NCI-H2196 treated with DMSO at 0.1 percent for 48 hours (cell line): ENCODE data around the gene ST6GALNAC4.
"Not testable (repeated sequence)": the region's sequence is repeated elsewhere in the genome, so short reads cannot be mapped to it uniquely, and the experiment has no call there.

Experiments
- DNase-seq: peaks from one replicate; lab custom pipeline; 2025; ENCODE audit not compliant: unreplicated experiment; lab: John Stamatoyannopoulos, UW

Gene ST6GALNAC4

GRCh38 chr9:127895811-127896210 lies 21.0 kb downstream of the ST6GALNAC4 start:
- no peak for DNase-seq

DNA sequence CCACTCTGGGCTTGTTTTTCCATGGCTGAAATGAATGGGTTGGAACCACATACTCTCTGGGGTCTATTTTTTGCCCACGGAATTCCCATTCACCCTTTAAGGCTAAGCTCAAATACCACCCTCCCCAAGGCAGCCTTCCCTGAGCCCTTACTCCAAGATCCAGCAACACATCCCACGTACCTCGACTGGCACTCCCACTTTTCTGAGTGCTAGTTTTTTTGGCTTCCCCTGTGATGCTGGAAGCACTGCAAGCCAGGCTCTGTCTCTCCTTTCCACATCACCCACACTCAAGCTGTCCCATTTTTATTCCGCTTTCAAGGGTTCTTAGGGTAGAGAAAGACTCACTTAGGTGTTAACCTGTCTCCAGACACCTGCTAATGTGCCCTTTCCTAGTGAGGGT lies 23.4 kb downstream of the ST6GALNAC4 start:
- no peak for DNase-seq

- DNase-seq: no peak
Measured at GRCh38 chr9:127892831-127893230, 24.0 kb downstream of the ST6GALNAC4 start.

DNA sequence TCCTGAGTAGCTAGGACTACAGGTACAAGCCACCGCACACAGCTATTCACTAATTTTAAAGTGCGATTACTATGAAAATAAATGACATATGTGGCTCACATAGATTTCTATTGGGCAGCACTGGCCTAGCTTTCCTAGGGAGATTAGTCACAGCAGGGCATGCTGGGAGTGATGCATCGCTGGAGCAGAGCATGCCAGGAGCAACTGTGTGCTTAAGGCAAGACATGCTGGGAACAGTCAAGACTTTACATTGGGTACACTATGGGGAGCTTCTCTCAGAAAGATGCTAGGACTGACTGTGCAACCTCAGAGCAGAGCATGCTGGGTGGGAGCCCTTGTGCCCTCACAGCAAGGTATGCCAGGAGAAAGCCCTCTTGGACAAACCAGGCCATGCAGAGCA lies 26.8 kb downstream of the ST6GALNAC4 start:
- no peak for DNase-seq

GRCh38 chr9:127887792-127888191 lies 29.0 kb downstream of the ST6GALNAC4 start:
- DNase-seq: no peak

GRCh38 chr9:127886401-127886972 lies 30.4 kb downstream of the ST6GALNAC4 start:
- DNase-seq: no peak

GRCh38 chr9:127885508-127886281 lies 31.1 kb downstream of the ST6GALNAC4 start:
- DNase-seq: no peak

GRCh38 chr9:127884976-127885490 lies 31.8 kb downstream of the ST6GALNAC4 start:
- no peak for DNase-seq

- DNase-seq: peak; percentile 53
Measured at GRCh38 chr9:127884427-127884911, 32.4 kb downstream of the ST6GALNAC4 start.

DNA sequence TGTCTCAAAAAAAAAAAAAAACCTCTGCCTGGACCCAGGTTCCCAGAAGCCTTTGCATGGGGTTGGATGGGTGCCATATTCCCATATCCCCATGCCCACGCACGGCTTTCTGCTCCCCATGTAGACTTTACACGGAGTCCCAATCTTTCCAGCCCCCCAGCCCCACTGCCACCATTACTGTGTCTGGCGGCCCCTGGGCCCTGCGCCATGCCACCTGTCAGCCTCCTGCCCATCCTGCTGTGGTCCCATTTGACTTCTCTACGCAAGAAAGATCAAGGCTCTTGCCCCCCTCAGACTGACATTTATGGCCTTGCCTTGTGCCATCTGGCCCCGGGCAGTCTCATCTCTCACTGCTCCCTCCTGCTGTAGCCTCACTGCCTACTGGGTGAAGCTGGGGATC lies 32.9 kb downstream of the ST6GALNAC4 start:
- DNase-seq: no peak

- not testable (repeated sequence) for DNase-seq
Measured at GRCh38 chr9:127881715-127882114, 35.1 kb downstream of the ST6GALNAC4 start.

GRCh38 chr9:127880143-127880542 lies 36.7 kb downstream of the ST6GALNAC4 start:
- DNase-seq: no peak

GRCh38 chr9:127878652-127879390 lies 38.0 kb downstream of the ST6GALNAC4 start:
- DNase-seq: no peak

GRCh38 chr9:127878001-127878651 lies 38.7 kb downstream of the ST6GALNAC4 start:
- no peak for DNase-seq

- peak; percentile 21 for DNase-seq
Measured at GRCh38 chr9:127877566-127877998, 39.3 kb downstream of the ST6GALNAC4 start, which contains the start of gene AK1. Gene AK1 (minus strand): TSS chr9:127877675. CDS start chr9:127874617, 3,058 bp downstream.

- DNase-seq: no peak
Measured at GRCh38 chr9:127876764-127877562, 39.9 kb downstream of the ST6GALNAC4 start.

GRCh38 chr9:127876026-127876763 lies 40.6 kb downstream of the ST6GALNAC4 start:
- DNase-seq: no peak

- no peak for DNase-seq
Measured at GRCh38 chr9:127875306-127875966, 41.4 kb downstream of the ST6GALNAC4 start.
